ENCODE data around the gene TRUB1. TPM values are rescaled to one million over a fixed set of nuclear protein-coding genes. Genes with fewer than 3 reads are reported as not detected.

TRUB1 gene
- total RNA-seq, 3 donors from 2014 or later (not counting 1 experiment from before 2014, with no cell fraction given): 7.3 to 10.3 (median 10.1) TPM

- Mint-ChIP-seq H3K4me1 (peaks cover 0 to 8% of the 10 kb centered on the region in 2 donors), H3K36me3 (no peaks in the 10 kb centered on the region), H3K27me3 (ENCODE audit: low read depth in 2 of 2) (peaks cover 10 to 22% of the 10 kb centered on the region in 2 donors), H3K9me3 (no peaks in the 10 kb centered on the region), H3K27ac (no peak overlapping the region), H3K4me3 (no peak overlapping the region)
- Histone ChIP-seq H3K4me3 (ENCODE audit: low read length) (no peak overlapping the region), H3K27ac (ENCODE audit: low read length) (no peak overlapping the region), H3K4me1 (ENCODE audit: control insufficient read depth, insufficient read depth, low read length) (no peaks in the 10 kb centered on the region), H3K9me3 (ENCODE audit: control insufficient read depth, insufficient read depth, low read length) (no peaks in the 10 kb centered on the region), H3K36me3 (ENCODE audit: control insufficient read depth, insufficient read depth, low read length) (no peaks in the 10 kb centered on the region), H3K27me3 (ENCODE audit: control insufficient read depth, insufficient read depth, low read length) (no peaks in the 10 kb centered on the region)
- no peak for TF ChIP-seq CTCF (IDR thresholded peaks at IDR 0.05)
- DNase-seq (no peak), ATAC-seq (no peak)
- intact Hi-C loops (cut with micrococcal nuclease): no loop called here
- 69% methylated on average over 3 of the region's 3 CpGs for WGBS (ENCODE audit: insufficient coverage)
These were observed 66.4 kb downstream of the TRUB1 start for GRCh38 chr10:115004236-115004862.

DNA sequence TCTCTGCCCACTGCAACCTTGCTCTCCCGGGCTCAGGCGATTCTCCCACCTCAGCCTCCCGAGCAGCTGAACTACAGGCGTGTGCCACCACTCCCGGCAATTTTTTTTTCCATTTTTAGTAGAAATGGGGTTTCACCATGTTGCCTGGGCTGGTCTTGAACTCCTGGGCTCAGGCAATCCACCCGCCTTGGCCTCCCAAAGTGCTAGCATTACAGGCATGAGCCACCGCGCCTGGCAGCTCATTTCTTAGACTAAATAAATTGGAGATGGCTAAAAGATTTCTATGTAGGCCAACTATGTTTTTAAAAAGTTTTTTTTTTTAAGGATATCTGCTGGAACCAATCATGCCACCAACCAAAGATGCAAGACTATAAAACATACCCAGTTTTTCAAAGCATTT, 67.8 kb downstream of the TRUB1 start:
- 93% methylated on average over 8 of the region's 8 CpGs for WGBS (ENCODE audit: insufficient coverage)
- Histone ChIP-seq H3K4me3 (ENCODE audit: low read length) (no peak overlapping the region), H3K9me3 (ENCODE audit: control insufficient read depth, insufficient read depth, low read length) (no peaks in the 10 kb centered on the region), H3K36me3 (ENCODE audit: control insufficient read depth, insufficient read depth, low read length) (no peaks in the 10 kb centered on the region), H3K4me1 (ENCODE audit: control insufficient read depth, insufficient read depth, low read length) (no peaks in the 10 kb centered on the region), H3K27me3 (ENCODE audit: control insufficient read depth, insufficient read depth, low read length) (no peaks in the 10 kb centered on the region), H3K27ac (ENCODE audit: low read length) (no peak overlapping the region)
- no peak overlapping the region for H3K4me3 Mint-ChIP-seq
- no peak overlapping the region for H3K27ac Mint-ChIP-seq
- no peaks in the 10 kb centered on the region for H3K9me3 Mint-ChIP-seq
- no peak for ATAC-seq
- no peaks in the 10 kb centered on the region for H3K36me3 Mint-ChIP-seq
- peaks cover 0 to 8% of the 10 kb centered on the region in 2 donors for H3K4me1 Mint-ChIP-seq
- intact Hi-C loops (cut with micrococcal nuclease): no loop called here
- no peak for DNase-seq
- no peak for TF ChIP-seq CTCF (IDR thresholded peaks at IDR 0.05)
- peaks cover 13 to 28% of the 10 kb centered on the region in 2 donors for H3K27me3 Mint-ChIP-seq (ENCODE audit: low read depth in 2 of 2)

DNA sequence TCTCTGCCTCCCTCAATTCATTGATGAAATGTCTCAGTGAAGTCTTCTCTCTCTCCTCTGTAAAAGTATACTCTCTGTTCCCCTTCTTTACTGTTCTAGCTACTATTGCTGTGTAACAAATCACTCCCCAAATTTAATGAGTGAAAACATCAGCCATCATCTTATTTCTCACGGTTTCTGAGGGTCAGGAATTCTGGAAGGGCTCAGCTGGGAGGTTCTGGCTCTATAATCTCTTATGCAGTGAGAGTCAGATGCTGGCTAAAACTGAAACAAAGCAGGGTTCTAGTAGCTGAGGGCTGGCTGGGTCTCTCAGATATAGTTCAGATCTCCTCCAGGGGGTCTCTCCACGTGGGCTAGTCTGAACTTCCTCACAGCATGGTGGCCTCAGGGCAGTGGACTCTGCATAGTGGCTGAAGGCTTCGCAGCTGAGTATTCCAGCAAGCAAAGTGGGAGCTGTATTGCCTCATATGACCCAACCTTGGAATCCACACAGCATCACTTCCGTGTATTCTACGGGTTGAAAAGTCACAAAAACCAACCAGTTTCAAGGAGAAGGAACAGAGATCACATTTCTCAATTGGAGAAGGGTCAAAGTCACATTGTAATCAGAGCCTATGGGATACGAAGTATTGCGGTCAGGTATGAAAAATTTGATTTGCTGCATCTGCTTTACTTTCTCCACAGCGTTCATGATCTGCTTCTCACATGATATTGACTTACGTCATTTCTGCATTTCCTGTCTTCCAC, 80.4 kb downstream of the TRUB1 start:
- Mint-ChIP-seq H3K27ac (no peak overlapping the region), H3K4me1 (no peaks in the 10 kb centered on the region), H3K9me3 (no peaks in the 10 kb centered on the region), H3K36me3 (no peaks in the 10 kb centered on the region), H3K27me3 (ENCODE audit: low read depth in 2 of 2) (peaks cover 11 to 14% of the 10 kb centered on the region in 2 donors), H3K4me3 (no peak overlapping the region)
- 81% methylated on average over 9 of the region's 9 CpGs for WGBS (ENCODE audit: insufficient coverage)
- H3K4me3 ChIP-seq (ENCODE audit: low read length): no peak overlapping the region
- no peak for TF ChIP-seq CTCF (IDR thresholded peaks at IDR 0.05)
- no peaks in the 10 kb centered on the region for H3K36me3 ChIP-seq (ENCODE audit: control insufficient read depth, insufficient read depth, low read length)
- H3K4me1 ChIP-seq (ENCODE audit: control insufficient read depth, insufficient read depth, low read length): no peaks in the 10 kb centered on the region
- H3K9me3 ChIP-seq (ENCODE audit: control insufficient read depth, insufficient read depth, low read length): no peaks in the 10 kb centered on the region
- no peak for DNase-seq
- intact Hi-C loops (cut with micrococcal nuclease): no loop called here
- H3K27me3 ChIP-seq (ENCODE audit: control insufficient read depth, insufficient read depth, low read length): no peaks in the 10 kb centered on the region
- no peak for ATAC-seq
- H3K27ac ChIP-seq (ENCODE audit: low read length): no peak overlapping the region

Data from natural killer cell (primary cell).